A673 (cell line): Measurements from ENCODE around the gene GABRA6. TPM values are rescaled to one million over a fixed set of nuclear protein-coding genes. Genes with fewer than 3 reads are reported as not detected.

Source experiments
- BruUV-seq: library from RNA; stranded (reverse); fragments of 400-500 nt; replicated peaks from 2 replicates; lab custom pipeline; 2021; lab: Mats Ljungman, UMichigan
- CTCF ChIA-PET: fragments of 300-600 bp; sonication (Branson Sonifier 250); formaldehyde crosslinking; loops from one replicate; lab custom pipeline; 2022; ENCODE audit warnings: antibody characterized with exemption; lab: Charles Lee
- POLR2A ChIA-PET: fragments of 300-600 bp; sonication (Branson Sonifier 250); formaldehyde crosslinking; loops from one replicate; lab custom pipeline; 2022; ENCODE audit warnings: antibody characterized with exemption; ENCODE audit not compliant: low non-redundant PET; lab: Charles Lee
- DNase-seq: peaks from one replicate; pipeline ENCODE4 v3.0.0-alpha.2; 2015; ENCODE audit warnings: low spot score
- H3K27ac ChIP-seq: fragments of 200-600 bp; sonication (generic); 2 replicates; pipeline ENCODE4 v1.5.1; 2016; ENCODE audit warnings: mixed run types, low read depth, mild to moderate bottlenecking, mixed read lengths, antibody characterized with exemption, low read length; ENCODE audit not compliant: poor library complexity, severe bottlenecking
- H3K27me3 ChIP-seq: fragments of 200-600 bp; sonication (generic); replicated peaks from 2 replicates; pipeline ENCODE4 v1.6.1; 2017; ENCODE audit warnings: mixed run types, low read depth, mild to moderate bottlenecking, mixed read lengths, antibody characterized with exemption, low read length; ENCODE audit not compliant: insufficient read depth, poor library complexity
- H3K36me3 ChIP-seq: fragments of 200-600 bp; sonication (generic); 2 replicates; pipeline ENCODE4 v1.6.1; 2016; ENCODE audit warnings: mixed run types, mild to moderate bottlenecking, mixed read lengths, antibody characterized with exemption, low read length; ENCODE audit not compliant: insufficient read depth, poor library complexity, severe bottlenecking
- H3K4me1 ChIP-seq: fragments of 200-600 bp; sonication (generic); 2 replicates; pipeline ENCODE4 v1.6.1; 2017; ENCODE audit warnings: mixed run types, mild to moderate bottlenecking, mixed read lengths, antibody characterized with exemption, low read length; ENCODE audit not compliant: insufficient read depth, poor library complexity, severe bottlenecking
- H3K4me3 ChIP-seq: fragments of 200-600 bp; sonication (generic); 2 replicates; pipeline ENCODE4 v1.5.1; 2016; ENCODE audit warnings: low read depth, mixed run types, mild to moderate bottlenecking, mixed read lengths, low read length; ENCODE audit not compliant: poor library complexity, severe bottlenecking
- H3K9me3 ChIP-seq: fragments of 200-600 bp; sonication (generic); 2 replicates; pipeline ENCODE4 v1.6.1; 2016; ENCODE audit warnings: mixed run types, low read depth, mild to moderate bottlenecking, mixed read lengths, antibody characterized with exemption, low read length; ENCODE audit not compliant: poor library complexity, severe bottlenecking
- CTCF ChIP-seq: fragments of 300-800, 200-600 bp; sonication (generic); conservative IDR thresholded peaks from 2 replicates; pipeline ENCODE4 v1.5.1; 2017; ENCODE audit warnings: low read depth, mild to moderate bottlenecking, antibody characterized with exemption, low read length, moderate library complexity, mixed read lengths
- EZH2 ChIP-seq: fragments of 200-600 bp; sonication (generic); IDR thresholded peaks from 2 replicates; pipeline ENCODE4 v1.6.1; 2017; ENCODE audit warnings: borderline replicate concordance, low read depth, mild to moderate bottlenecking, mixed read lengths, antibody characterized with exemption, low read length; ENCODE audit not compliant: poor library complexity, severe bottlenecking
- intact Hi-C: fragments of 100-400 bp; cut with micrococcal nuclease; formaldehyde crosslinking; loops from one replicate; pipeline ENCODE4 v1.10.0; 2022; ENCODE audit not compliant: unreplicated experiment
- total RNA-seq: library from RNA; stranded (reverse); gene quantifications from 2 replicates; pipeline ENCODE4 v1.2.3, GENCODE V29; 2021

GABRA6 gene
- total RNA-seq, 1 experiment from 2014 or later: not detected

DNA sequence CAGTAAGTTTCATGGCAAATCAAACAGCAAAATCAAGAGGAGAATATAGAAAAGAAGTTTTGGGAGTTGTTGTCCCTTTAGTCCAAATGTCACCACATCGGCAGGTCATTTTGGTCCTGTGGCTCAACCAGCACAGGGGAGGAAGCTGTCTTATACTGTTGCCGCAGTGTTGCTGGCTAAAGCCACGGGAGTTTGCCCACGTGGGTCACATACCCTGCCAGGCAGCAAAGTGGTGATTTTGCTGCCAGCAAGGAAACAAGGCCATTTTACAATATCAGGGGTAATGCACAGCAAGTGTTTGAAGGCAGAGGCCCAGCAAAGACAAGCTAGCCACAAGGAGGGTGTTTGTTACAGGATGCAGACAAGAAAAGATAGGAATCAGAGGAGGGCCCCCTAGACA is 14.5 kb downstream of the GABRA6 start:
- Histone ChIP-seq H3K4me3 (no peak overlapping the region), H3K9me3 (no peaks in the 10 kb centered on the region), H3K36me3 (no peaks in the 10 kb centered on the region), H3K27me3 (no peaks in the 10 kb centered on the region), H3K4me1 (no peaks in the 10 kb centered on the region), H3K27ac (no peak overlapping the region)
- TF ChIP-seq CTCF (no peak), EZH2 (no peak)
- DNase-seq: no peak
- intact Hi-C loops: no loop called here
- ChIA-PET CTCF (no interaction called here), POLR2A (no interaction called here)
- no TSS peak for BruUV-seq

- Histone ChIP-seq H3K36me3 (no peaks in the 10 kb centered on the region), H3K27ac (no peak overlapping the region), H3K4me1 (no peaks in the 10 kb centered on the region), H3K27me3 (no peaks in the 10 kb centered on the region), H3K9me3 (no peaks in the 10 kb centered on the region), H3K4me3 (no peak overlapping the region)
- no TSS peak for BruUV-seq
- intact Hi-C loops: no loop called here
- POLR2A ChIA-PET: no interaction called here
- TF ChIP-seq CTCF (no peak), EZH2 (no peak)
- CTCF ChIA-PET: no interaction called here
- no peak for DNase-seq
Observed at GRCh38 chr5:161703528-161703927, 18.0 kb downstream of the GABRA6 start.

DNA sequence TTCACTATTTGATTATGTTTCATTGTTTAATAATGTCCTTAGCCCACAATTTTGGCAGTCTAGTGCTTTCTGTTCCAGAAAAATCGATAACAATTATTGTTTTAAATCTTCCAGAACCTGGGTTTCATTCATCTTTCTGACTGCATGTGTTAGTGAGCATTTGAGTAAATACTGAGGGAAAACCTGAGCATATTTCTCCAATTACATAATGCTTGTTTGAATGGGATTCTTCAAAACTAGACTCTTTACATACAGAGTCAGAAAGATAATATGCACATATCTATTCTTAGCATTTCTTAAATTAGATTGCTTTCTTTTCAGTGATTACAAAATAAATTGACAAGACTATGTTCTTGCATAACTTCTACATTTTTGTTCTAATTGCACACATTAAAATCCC is 21.9 kb downstream of the GABRA6 start:
- no peak for DNase-seq
- H3K36me3 ChIP-seq: no peaks in the 10 kb centered on the region
- H3K27me3 ChIP-seq: no peaks in the 10 kb centered on the region
- intact Hi-C loops: no loop called here
- H3K4me1 ChIP-seq: no peaks in the 10 kb centered on the region
- ChIA-PET CTCF (no interaction called here), POLR2A (no interaction called here)
- TF ChIP-seq EZH2 (no peak), CTCF (no peak)
- no peak overlapping the region for H3K27ac ChIP-seq
- no peaks in the 10 kb centered on the region for H3K9me3 ChIP-seq
- no TSS peak for BruUV-seq
- H3K4me3 ChIP-seq: no peak overlapping the region
